ENCODE data around the gene BAIAP2.

The BAIAP2 gene

GRCh38 chr17:81053041-81053970 lies 18.4 kb downstream of the BAIAP2 start:
- peak in 2 of 3 experiments; percentile 62 to 82 for DNase-seq

GRCh38 chr17:81054308-81054707 lies 19.4 kb downstream of the BAIAP2 start:
- no peak for DNase-seq

- DNase-seq: no peak
Measured at GRCh38 chr17:81054881-81055370, 20.0 kb downstream of the BAIAP2 start.

- no peak for DNase-seq
Measured at GRCh38 chr17:81056312-81056711, 21.4 kb downstream of the BAIAP2 start.

- DNase-seq: peak in 1 of 3 experiments; percentile 73
Measured at GRCh38 chr17:81057079-81057730, 22.3 kb downstream of the BAIAP2 start.

- DNase-seq: no peak
Measured at GRCh38 chr17:81057777-81058176, 22.8 kb downstream of the BAIAP2 start.

- DNase-seq: no peak
Measured at GRCh38 chr17:81058263-81058871, 23.4 kb downstream of the BAIAP2 start.

- DNase-seq: no peak
Measured at GRCh38 chr17:81059026-81059425, 24.1 kb downstream of the BAIAP2 start.

- no peak for DNase-seq
Measured at GRCh38 chr17:81060416-81060815, 25.5 kb downstream of the BAIAP2 start.

- DNase-seq: no peak
Measured at GRCh38 chr17:81061027-81061735, 26.2 kb downstream of the BAIAP2 start.

- no peak for DNase-seq
Measured at GRCh38 chr17:81062014-81062780, 27.2 kb downstream of the BAIAP2 start.

GRCh38 chr17:81063106-81064093 lies 28.4 kb downstream of the BAIAP2 start:
- DNase-seq: no peak

GRCh38 chr17:81064678-81065475 lies 29.9 kb downstream of the BAIAP2 start:
- no peak for DNase-seq

- peak in 1 of 3 experiments; percentile 27 for DNase-seq
Measured at GRCh38 chr17:81065500-81065899, 30.5 kb downstream of the BAIAP2 start.

GRCh38 chr17:81066072-81066471 lies 31.1 kb downstream of the BAIAP2 start:
- DNase-seq: peak in 2 of 3 experiments; percentile 58 to 81

- DNase-seq: no peak
Measured at GRCh38 chr17:81066771-81067315, 31.9 kb downstream of the BAIAP2 start.

- DNase-seq: peak; percentile 17 to 69 (median 37)
Measured at GRCh38 chr17:81067391-81067811, 32.5 kb downstream of the BAIAP2 start.

- DNase-seq: no peak
Measured at GRCh38 chr17:81068411-81069134, 33.6 kb downstream of the BAIAP2 start.

Measured in NCI-H1417 (cell line).